Fibroblast of villous mesenchyme (primary cell): ENCODE data around the gene AKT1. TPM values are rescaled to one million over a fixed set of nuclear protein-coding genes. Genes with fewer than 3 reads are reported as not detected.

Experiments used
- DNase-seq: peaks from one replicate; pipeline ENCODE4 v3.0.0-alpha.2; 2010; ENCODE audit warnings: low read depth
- H3K4me3 ChIP-seq: 2 replicates; pipeline ENCODE4 v1.5.1; 2011; ENCODE audit warnings: low read depth, mild to moderate bottlenecking, low read length
- CTCF ChIP-seq: IDR thresholded peaks from 2 replicates; pipeline ENCODE4 v1.5.1; 2012; ENCODE audit warnings: low read depth, mild to moderate bottlenecking, low read length; ENCODE audit not compliant: insufficient read depth
- total RNA-seq: library from RNA; depleted of rRNA; stranded (reverse); fragments of >200 nt; gene quantifications from 2 replicates; pipeline ENCODE4 v1.2.3, GENCODE V29; 2012

The AKT1 gene
- total RNA-seq, 1 donor = 233 TPM

GRCh38 chr14:104821971-104822608 lies 26.5 kb upstream of the AKT1 start:
- TF ChIP-seq CTCF = no peak
- no peak for DNase-seq
- H3K4me3 ChIP-seq = no peak overlapping the region

GRCh38 chr14:104821229-104821945 lies 25.8 kb upstream of the AKT1 start:
- H3K4me3 ChIP-seq = no peak overlapping the region
- TF ChIP-seq CTCF = no peak
- DNase-seq = peak; percentile 12

DNA sequence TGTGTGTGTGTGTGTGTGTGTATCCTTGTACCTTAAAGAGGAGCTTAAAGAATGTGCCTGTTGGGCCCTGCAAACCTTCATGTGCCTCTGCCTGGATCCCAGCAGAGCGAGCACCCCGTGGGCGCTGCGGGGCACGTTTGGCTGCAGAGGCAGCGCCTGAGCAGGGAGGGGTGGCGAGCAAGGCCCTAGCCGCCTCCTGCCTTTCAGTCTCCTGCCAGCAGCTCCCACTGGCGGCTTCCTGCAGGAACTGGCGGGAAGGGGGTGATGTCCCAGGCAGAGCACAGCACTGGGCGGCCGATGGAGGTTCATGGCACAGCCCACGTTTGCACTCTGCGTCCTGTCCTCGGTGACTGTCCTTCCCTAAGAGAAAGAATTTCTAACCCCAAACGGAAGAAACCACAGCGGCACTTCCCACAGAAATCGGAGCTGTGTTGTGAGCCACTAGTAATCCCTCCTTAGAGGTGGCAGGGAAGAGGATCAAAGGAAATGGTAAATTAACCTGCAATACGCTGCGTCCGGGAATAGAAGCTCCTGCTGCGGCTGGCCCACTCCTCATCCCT lies 25.2 kb upstream of the AKT1 start:
- H3K4me3 ChIP-seq = no peak overlapping the region
- TF ChIP-seq CTCF = peak; percentile 60
- peak; percentile 70 for DNase-seq

DNA sequence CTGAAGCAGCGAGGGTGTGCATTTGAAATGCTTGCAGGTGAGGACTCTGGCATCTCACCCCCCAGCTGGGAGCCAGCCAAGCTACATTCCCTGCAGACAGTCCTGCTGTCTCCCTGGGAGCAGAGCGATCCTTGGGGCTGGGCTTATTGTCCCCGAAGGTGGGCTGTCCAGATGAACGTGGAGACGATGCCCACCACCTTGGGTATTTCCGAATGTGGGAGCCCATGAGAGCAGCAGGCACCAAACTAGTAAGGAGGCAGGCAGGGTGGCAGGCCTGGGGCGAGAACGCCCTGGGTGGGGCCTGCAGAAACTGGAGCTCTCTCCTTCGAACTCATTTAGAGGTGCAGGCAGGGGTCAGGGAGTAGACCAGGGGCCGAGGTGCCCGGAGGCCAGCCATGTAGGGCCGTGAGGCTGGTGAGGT lies 23.8 kb upstream of the AKT1 start:
- no peak for TF ChIP-seq CTCF
- no peak for DNase-seq
- no peak overlapping the region for H3K4me3 ChIP-seq

- H3K4me3 ChIP-seq = no peak overlapping the region
- no peak for DNase-seq
- TF ChIP-seq CTCF = no peak
Observed at GRCh38 chr14:104818714-104819161, 23.2 kb upstream of the AKT1 start.

GRCh38 chr14:104817930-104818713 lies 22.6 kb upstream of the AKT1 start:
- no peak for DNase-seq
- no peak overlapping the region for H3K4me3 ChIP-seq
- no peak for TF ChIP-seq CTCF
